SH-SY5Y (cell line): ENCODE measurements around the gene C4B.

Experiments used
- GATA2 ChIP-seq: IDR thresholded peaks from 2 replicates; pipeline ENCODE4 v1.6.1; 2011; ENCODE audit warnings: mild to moderate bottlenecking, low read depth, low read length
- GATA3 ChIP-seq: IDR thresholded peaks from 2 replicates; pipeline ENCODE4 v1.6.1; 2011; ENCODE audit warnings: low read depth, mild to moderate bottlenecking, low read length, moderate library complexity

DNA sequence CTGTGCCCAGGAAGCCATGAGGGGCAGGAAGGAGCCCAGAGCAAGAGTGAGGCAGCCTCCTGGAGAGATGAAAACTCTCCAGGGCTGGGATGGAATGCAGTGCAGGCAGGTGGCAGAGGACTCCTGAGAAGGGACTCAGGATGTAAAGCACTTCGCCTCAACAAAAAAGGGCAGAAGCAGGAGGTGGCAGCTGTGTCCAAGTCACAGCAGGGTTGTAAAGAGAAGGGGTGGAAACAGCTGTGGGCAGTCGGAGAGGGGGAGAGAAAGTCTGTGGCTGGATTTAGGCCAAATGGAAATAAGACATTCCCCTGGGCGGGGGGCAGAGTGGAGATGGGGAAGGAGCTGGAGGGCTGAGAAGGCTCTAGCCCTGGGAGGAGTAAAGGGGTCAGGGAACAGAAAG, 58.5 kb downstream of the C4B start:
- TF ChIP-seq GATA2 (no peak), GATA3 (no peak)
